Ovary (tissue), 3 donors: ENCODE results near the gene TMEM214.

Experiments used
- EP300 ChIP-seq: sonication (generic); formaldehyde crosslinking; IDR thresholded peaks from one replicate; pipeline ENCODE4 v1.6.1; 2017; ENCODE audit warnings: antibody characterized with exemption
- POLR2A ChIP-seq: fragments of 450-650 bp; IDR thresholded peaks from one replicate; pipeline ENCODE4 v1.6.1; 2017; ENCODE audit warnings: antibody characterized with exemption, mild to moderate bottlenecking, moderate library complexity
- TF ChIP-seq, protein P1 (sequence below), 3 donors: fragments of 450-650 bp in 2 of 3; fragments of 200-600 bp in 1 of 3; IDR thresholded peaks; one replicate each; pipeline versions ENCODE4 v1.5.1 to v1.8.0; 2016 to 2022; ENCODE audit warnings: antibody characterized with exemption in 3 of 3, mild to moderate bottlenecking in 1 of 3
- donor health status: DM: no; HTN: no; CAD: no.

DNA sequence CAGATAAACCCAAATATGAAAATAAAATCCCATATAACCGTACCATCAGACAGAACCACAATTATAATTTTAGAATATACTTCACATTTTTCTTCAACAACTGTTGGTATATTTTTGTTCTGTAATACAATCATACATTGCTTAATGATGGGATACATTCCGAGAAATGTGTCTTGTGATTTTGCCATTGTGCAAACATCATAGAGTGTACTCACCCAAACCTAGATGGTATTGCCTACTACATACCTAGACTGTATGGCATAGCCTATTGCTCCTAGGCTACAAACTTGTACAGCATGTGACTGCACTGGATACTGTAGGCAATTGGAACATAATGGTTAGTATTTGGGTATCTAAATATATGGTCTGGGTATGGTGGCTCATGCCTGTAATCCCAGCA lies 31.8 kb upstream of the TMEM214 start:
- TF ChIP-seq, protein P1, sequence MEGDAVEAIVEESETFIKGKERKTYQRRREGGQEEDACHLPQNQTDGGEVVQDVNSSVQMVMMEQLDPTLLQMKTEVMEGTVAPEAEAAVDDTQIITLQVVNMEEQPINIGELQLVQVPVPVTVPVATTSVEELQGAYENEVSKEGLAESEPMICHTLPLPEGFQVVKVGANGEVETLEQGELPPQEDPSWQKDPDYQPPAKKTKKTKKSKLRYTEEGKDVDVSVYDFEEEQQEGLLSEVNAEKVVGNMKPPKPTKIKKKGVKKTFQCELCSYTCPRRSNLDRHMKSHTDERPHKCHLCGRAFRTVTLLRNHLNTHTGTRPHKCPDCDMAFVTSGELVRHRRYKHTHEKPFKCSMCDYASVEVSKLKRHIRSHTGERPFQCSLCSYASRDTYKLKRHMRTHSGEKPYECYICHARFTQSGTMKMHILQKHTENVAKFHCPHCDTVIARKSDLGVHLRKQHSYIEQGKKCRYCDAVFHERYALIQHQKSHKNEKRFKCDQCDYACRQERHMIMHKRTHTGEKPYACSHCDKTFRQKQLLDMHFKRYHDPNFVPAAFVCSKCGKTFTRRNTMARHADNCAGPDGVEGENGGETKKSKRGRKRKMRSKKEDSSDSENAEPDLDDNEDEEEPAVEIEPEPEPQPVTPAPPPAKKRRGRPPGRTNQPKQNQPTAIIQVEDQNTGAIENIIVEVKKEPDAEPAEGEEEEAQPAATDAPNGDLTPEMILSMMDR (IDR thresholded peaks at IDR 0.05): no peak
- TF ChIP-seq POLR2A: no peak
- no peak for TF ChIP-seq EP300
